Measurements from ENCODE around the gene MMP20.

DNA sequence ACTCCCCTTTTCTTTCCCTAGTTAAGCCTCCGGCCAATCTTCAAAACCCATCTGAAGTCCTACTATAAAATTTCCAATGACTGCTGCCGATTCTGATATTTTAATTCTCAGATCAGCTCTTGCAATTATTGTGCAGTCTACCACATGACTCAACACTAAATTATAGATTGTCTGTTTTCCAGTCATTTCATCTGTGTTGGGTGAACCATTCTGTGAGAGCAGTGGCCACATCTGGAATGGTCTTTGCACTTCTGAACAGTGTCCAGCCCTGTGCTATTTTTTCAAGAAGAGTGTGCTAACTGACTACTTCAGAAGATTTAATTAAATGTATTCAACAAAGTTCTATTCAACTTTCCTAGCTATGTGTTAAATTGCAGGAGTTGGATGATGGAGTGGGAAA is 47.4 kb downstream of the MMP20 start:
- TF ChIP-seq, protein P1, sequence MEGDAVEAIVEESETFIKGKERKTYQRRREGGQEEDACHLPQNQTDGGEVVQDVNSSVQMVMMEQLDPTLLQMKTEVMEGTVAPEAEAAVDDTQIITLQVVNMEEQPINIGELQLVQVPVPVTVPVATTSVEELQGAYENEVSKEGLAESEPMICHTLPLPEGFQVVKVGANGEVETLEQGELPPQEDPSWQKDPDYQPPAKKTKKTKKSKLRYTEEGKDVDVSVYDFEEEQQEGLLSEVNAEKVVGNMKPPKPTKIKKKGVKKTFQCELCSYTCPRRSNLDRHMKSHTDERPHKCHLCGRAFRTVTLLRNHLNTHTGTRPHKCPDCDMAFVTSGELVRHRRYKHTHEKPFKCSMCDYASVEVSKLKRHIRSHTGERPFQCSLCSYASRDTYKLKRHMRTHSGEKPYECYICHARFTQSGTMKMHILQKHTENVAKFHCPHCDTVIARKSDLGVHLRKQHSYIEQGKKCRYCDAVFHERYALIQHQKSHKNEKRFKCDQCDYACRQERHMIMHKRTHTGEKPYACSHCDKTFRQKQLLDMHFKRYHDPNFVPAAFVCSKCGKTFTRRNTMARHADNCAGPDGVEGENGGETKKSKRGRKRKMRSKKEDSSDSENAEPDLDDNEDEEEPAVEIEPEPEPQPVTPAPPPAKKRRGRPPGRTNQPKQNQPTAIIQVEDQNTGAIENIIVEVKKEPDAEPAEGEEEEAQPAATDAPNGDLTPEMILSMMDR (IDR thresholded peaks at IDR 0.05), result no peak
- no peak for TF ChIP-seq EZH2 (IDR thresholded peaks at IDR 0.05; ENCODE audit: borderline replicate concordance, insufficient read depth, low read depth, low read length, poor library complexity, severe bottlenecking)
